Activated T-cell treated with anti-CD3 and anti-CD28 coated beads, Interleukin-2, amount 50 U/mL, for 4 hours (primary cell): ENCODE measurements around the gene BET1. TPM values are rescaled to one million over a fixed set of nuclear protein-coding genes. Genes with fewer than 3 reads are reported as not detected.
A peak's percentile ranks its signal among the peaks of the same experiment; 100 is the strongest.
"Not testable (repeated sequence)": the region's sequence is repeated elsewhere in the genome, so short reads cannot be mapped to it uniquely, and the experiment has no call there.

Experiments used
- ATAC-seq, 2 donors: fragments of 200-7000 bp; cut with Tn5 transposase; one replicate each; pipeline ENCODE4 v1.10.0; 2021
- DNase-seq: peaks from one replicate; pipeline ENCODE4 v3.0.0-alpha.2; 2020
- H3K27me3 Mint-ChIP-seq: one replicate; pipeline ENCODE4 v1.8.0; 2021; ENCODE audit warnings: low read depth, mixed read lengths
- H3K36me3 Mint-ChIP-seq: one replicate; pipeline ENCODE4 v1.8.0; 2022; ENCODE audit warnings: mixed read lengths; ENCODE audit not compliant: insufficient read depth
- H3K4me1 Mint-ChIP-seq: one replicate; pipeline ENCODE4 v1.8.0; 2021; ENCODE audit warnings: low read depth, mixed read lengths
- H3K4me3 Mint-ChIP-seq: one replicate; pipeline ENCODE4 v1.8.0; 2021; ENCODE audit warnings: mild to moderate bottlenecking, moderate library complexity, mixed read lengths
- H3K9me3 Mint-ChIP-seq: one replicate; pipeline ENCODE4 v1.8.0; 2021; ENCODE audit warnings: mixed read lengths
- total RNA-seq, 3 donors: library from RNA; stranded (reverse); gene quantifications; one replicate each; pipeline ENCODE4 v1.2.1, GENCODE V29; 2021

The BET1 gene
- total RNA-seq, 3 donors from 2014 or later, result 18.0 to 19.9 (median 18.5) TPM

- H3K4me3 Mint-ChIP-seq, result no peak overlapping the region
- no peaks in the 10 kb centered on the region for H3K36me3 Mint-ChIP-seq
- no peaks in the 10 kb centered on the region for H3K4me1 Mint-ChIP-seq
- no peak for DNase-seq
- H3K9me3 Mint-ChIP-seq, result no peaks in the 10 kb centered on the region
- H3K27me3 Mint-ChIP-seq, result peaks cover 16% of the 10 kb centered on the region
- ATAC-seq, result no peak
Measured at GRCh38 chr7:94031865-94032264, 27.7 kb upstream of the BET1 start.

- Mint-ChIP-seq H3K4me3 (no peak overlapping the region), H3K36me3 (no peaks in the 10 kb centered on the region), H3K27me3 (peaks cover 17% of the 10 kb centered on the region), H3K9me3 (no peaks in the 10 kb centered on the region), H3K4me1 (no peaks in the 10 kb centered on the region)
- DNase-seq, result no peak
- ATAC-seq, result no peak
Measured at GRCh38 chr7:94030634-94031033, 26.5 kb upstream of the BET1 start.

- Mint-ChIP-seq H3K9me3 (no peaks in the 10 kb centered on the region), H3K27me3 (peaks cover 18% of the 10 kb centered on the region), H3K36me3 (no peaks in the 10 kb centered on the region), H3K4me3 (no peak overlapping the region), H3K4me1 (no peaks in the 10 kb centered on the region)
- DNase-seq, result no peak
- ATAC-seq, result no peak
Measured at GRCh38 chr7:94029976-94030375, 25.8 kb upstream of the BET1 start.

GRCh38 chr7:94028768-94029167, 24.6 kb upstream of the BET1 start:
- H3K4me3 Mint-ChIP-seq, result no peak overlapping the region
- H3K36me3 Mint-ChIP-seq, result no peaks in the 10 kb centered on the region
- no peaks in the 10 kb centered on the region for H3K4me1 Mint-ChIP-seq
- ATAC-seq (no peak), DNase-seq (no peak)
- peaks cover 18% of the 10 kb centered on the region for H3K27me3 Mint-ChIP-seq
- no peaks in the 10 kb centered on the region for H3K9me3 Mint-ChIP-seq

- H3K9me3 Mint-ChIP-seq, result not testable (repeated sequence)
Measured at GRCh38 chr7:94026619-94027018, 22.5 kb upstream of the BET1 start.

GRCh38 chr7:94022550-94022949, 18.4 kb upstream of the BET1 start:
- H3K27me3 Mint-ChIP-seq, result peaks cover 17% of the 10 kb centered on the region
- peak overlapping the region; percentile 1 for H3K4me3 Mint-ChIP-seq
- DNase-seq, result no peak
- H3K9me3 Mint-ChIP-seq, result no peaks in the 10 kb centered on the region
- H3K4me1 Mint-ChIP-seq, result peaks cover 5% of the 10 kb centered on the region
- ATAC-seq, result peak; percentile 95 to 99
- no peaks in the 10 kb centered on the region for H3K36me3 Mint-ChIP-seq

More at GRCh38 chr7:94026619-94027018, 22.5 kb upstream of the BET1 start:
- not testable (repeated sequence) for H3K4me1 Mint-ChIP-seq, ATAC-seq, H3K36me3 Mint-ChIP-seq, DNase-seq, H3K4me3 Mint-ChIP-seq
- peaks cover 24% of the 10 kb centered on the region for H3K27me3 Mint-ChIP-seq

GRCh38 chr7:94016786-94017185, 12.6 kb upstream of the BET1 start:
- Mint-ChIP-seq H3K4me3 (no peak overlapping the region), H3K4me1 (no peaks in the 10 kb centered on the region), H3K9me3 (no peaks in the 10 kb centered on the region), H3K27me3 (peaks cover 20% of the 10 kb centered on the region), H3K36me3 (no peaks in the 10 kb centered on the region)
- DNase-seq, result no peak
- ATAC-seq, result no peak

- Mint-ChIP-seq H3K4me3 (no peak overlapping the region), H3K9me3 (no peaks in the 10 kb centered on the region), H3K27me3 (peaks cover 20% of the 10 kb centered on the region), H3K4me1 (no peaks in the 10 kb centered on the region), H3K36me3 (no peaks in the 10 kb centered on the region)
- no peak for ATAC-seq
- no peak for DNase-seq
Measured at GRCh38 chr7:94015538-94015937, 11.4 kb upstream of the BET1 start.

- peaks cover 18% of the 10 kb centered on the region for H3K27me3 Mint-ChIP-seq
- H3K4me1 Mint-ChIP-seq, result no peaks in the 10 kb centered on the region
- no peak overlapping the region for H3K4me3 Mint-ChIP-seq
- no peaks in the 10 kb centered on the region for H3K36me3 Mint-ChIP-seq
- DNase-seq (no peak), ATAC-seq (no peak)
- no peaks in the 10 kb centered on the region for H3K9me3 Mint-ChIP-seq
Measured at GRCh38 chr7:94012746-94013145, 8.6 kb upstream of the BET1 start.

- Mint-ChIP-seq H3K27me3 (peaks cover 18% of the 10 kb centered on the region), H3K4me3 (no peak overlapping the region), H3K36me3 (no peaks in the 10 kb centered on the region), H3K4me1 (no peaks in the 10 kb centered on the region), H3K9me3 (no peaks in the 10 kb centered on the region)
- no peak for ATAC-seq
- no peak for DNase-seq
Measured at GRCh38 chr7:94011714-94012353, 7.7 kb upstream of the BET1 start.

GRCh38 chr7:94008537-94008936, 4.4 kb upstream of the BET1 start:
- ATAC-seq (no peak), DNase-seq (no peak)
- H3K4me1 Mint-ChIP-seq, result peaks cover 4% of the 10 kb centered on the region
- peaks cover 12% of the 10 kb centered on the region for H3K27me3 Mint-ChIP-seq
- H3K36me3 Mint-ChIP-seq, result no peaks in the 10 kb centered on the region
- no peaks in the 10 kb centered on the region for H3K9me3 Mint-ChIP-seq
- H3K4me3 Mint-ChIP-seq, result no peak overlapping the region

GRCh38 chr7:94005753-94006152, 1.6 kb upstream of the BET1 start:
- no peak for ATAC-seq

GRCh38 chr7:94003446-94004023, 620 bp downstream of the BET1 start:
- peak; percentile 41 to 49 for ATAC-seq
- Mint-ChIP-seq H3K4me1 (peaks cover 29% of the 10 kb centered on the region), H3K9me3 (no peaks in the 10 kb centered on the region), H3K36me3 (peaks cover 6% of the 10 kb centered on the region), H3K27me3 (peaks cover 7% of the 10 kb centered on the region), H3K4me3 (peak overlapping the region; percentile 96)
- no peak for DNase-seq

More at GRCh38 chr7:94005753-94006152, 1.6 kb upstream of the BET1 start:
- no peak for DNase-seq
- Mint-ChIP-seq H3K4me3 (no peak overlapping the region), H3K9me3 (no peaks in the 10 kb centered on the region), H3K4me1 (peaks cover 25% of the 10 kb centered on the region), H3K27me3 (peaks cover 7% of the 10 kb centered on the region), H3K36me3 (no peaks in the 10 kb centered on the region)

- peaks cover 32% of the 10 kb centered on the region for H3K4me1 Mint-ChIP-seq
- peaks cover 13% of the 10 kb centered on the region for H3K36me3 Mint-ChIP-seq
- no peak overlapping the region for H3K4me3 Mint-ChIP-seq
- ATAC-seq (no peak), DNase-seq (no peak)
- no peaks in the 10 kb centered on the region for H3K9me3 Mint-ChIP-seq
- peaks cover 5% of the 10 kb centered on the region for H3K27me3 Mint-ChIP-seq
Measured at GRCh38 chr7:94001396-94001795, 2.8 kb downstream of the BET1 start.

GRCh38 chr7:93997868-93998267, 6.3 kb downstream of the BET1 start:
- no peak for ATAC-seq
- Mint-ChIP-seq H3K36me3 (peaks cover 23% of the 10 kb centered on the region), H3K4me1 (peaks cover 22% of the 10 kb centered on the region)

More at GRCh38 chr7:93997868-93998267, 6.3 kb downstream of the BET1 start:
- no peaks in the 10 kb centered on the region for H3K9me3 Mint-ChIP-seq
- no peaks in the 10 kb centered on the region for H3K27me3 Mint-ChIP-seq
- DNase-seq, result no peak
- H3K4me3 Mint-ChIP-seq, result no peak overlapping the region
